T-helper 22 cell (primary cell): ENCODE data around the gene RIF1.
"Not testable (repeated sequence)": the region's sequence is repeated elsewhere in the genome, so short reads cannot be mapped to it uniquely, and the experiment has no call there.

Source experiments
- DNase-seq: peaks from one replicate; pipeline ENCODE4 v3.0.0-alpha.2; 2020; ENCODE audit warnings: low read depth

Gene RIF1

GRCh38 chr2:151417650-151418049 lies 7.9 kb downstream of the RIF1 start:
- DNase-seq: no peak

GRCh38 chr2:151421681-151422080 lies 12.0 kb downstream of the RIF1 start:
- not testable (repeated sequence) for DNase-seq

GRCh38 chr2:151422917-151423439 lies 13.3 kb downstream of the RIF1 start:
- no peak for DNase-seq

GRCh38 chr2:151423760-151424159 lies 14.1 kb downstream of the RIF1 start:
- peak; percentile 5 for DNase-seq

GRCh38 chr2:151437630-151438029 lies 27.9 kb downstream of the RIF1 start:
- no peak for DNase-seq

- no peak for DNase-seq
These were observed 28.8 kb downstream of the RIF1 start for GRCh38 chr2:151438506-151438905.

GRCh38 chr2:151439127-151439526 lies 29.4 kb downstream of the RIF1 start:
- DNase-seq: no peak

GRCh38 chr2:151459358-151459757 lies 49.7 kb downstream of the RIF1 start:
- DNase-seq: no peak

GRCh38 chr2:151465771-151466170 lies 56.1 kb downstream of the RIF1 start:
- no peak for DNase-seq

GRCh38 chr2:151470556-151470955 lies 60.9 kb downstream of the RIF1 start:
- DNase-seq: no peak

GRCh38 chr2:151472966-151473365 lies 63.3 kb downstream of the RIF1 start:
- no peak for DNase-seq

GRCh38 chr2:151475071-151475470 lies 65.4 kb downstream of the RIF1 start:
- no peak for DNase-seq

- no peak for DNase-seq
These were observed 66.6 kb downstream of the RIF1 start for GRCh38 chr2:151476287-151476686.

- no peak for DNase-seq
These were observed 68.3 kb downstream of the RIF1 start for GRCh38 chr2:151478011-151478410.

- no peak for DNase-seq
These were observed 72.0 kb downstream of the RIF1 start for GRCh38 chr2:151481744-151482143.

GRCh38 chr2:151482171-151482725 lies 72.5 kb downstream of the RIF1 start:
- DNase-seq: no peak

GRCh38 chr2:151483546-151483945 lies 73.8 kb downstream of the RIF1 start:
- no peak for DNase-seq

- no peak for DNase-seq
These were observed 74.4 kb downstream of the RIF1 start for GRCh38 chr2:151484100-151484499.

GRCh38 chr2:151486053-151486452 lies 76.4 kb downstream of the RIF1 start:
- DNase-seq: no peak

- no peak for DNase-seq
These were observed 80.6 kb downstream of the RIF1 start for GRCh38 chr2:151490276-151490675.

- no peak for DNase-seq
These were observed 81.8 kb downstream of the RIF1 start for GRCh38 chr2:151491496-151491895.

GRCh38 chr2:151498178-151498577 lies 88.5 kb downstream of the RIF1 start:
- no peak for DNase-seq

GRCh38 chr2:151506170-151506569 lies 96.5 kb downstream of the RIF1 start:
- no peak for DNase-seq

- DNase-seq: no peak
These were observed 98.8 kb downstream of the RIF1 start for GRCh38 chr2:151508519-151508918.
